Kidney (tissue), 14 donors: ENCODE measurements around the gene HLF. TPM values are rescaled to one million over a fixed set of nuclear protein-coding genes. Genes with fewer than 3 reads are reported as not detected.

ENCODE experiments used
- DNase-seq, 5 donors: peaks; one replicate each; pipeline ENCODE4 v3.0.0-alpha.2; 2013 to 2020
- FAIRE-seq: peaks from 2 replicates; lab custom pipeline; 2012; peaks lifted over from hg19 to GRCh38; lab: Jason Lieb, UNC
- H3K27ac ChIP-seq, 2 donors: one replicate each; pipeline ENCODE4 v1.7.0; 2013; ENCODE audit warnings: low read depth in 2 of 2, low read length in 2 of 2, inconsistent platforms in 1 of 2
- H3K27me3 ChIP-seq: one replicate; pipeline ENCODE4 v1.7.1; 2013; ENCODE audit warnings: low read length, inconsistent platforms; ENCODE audit not compliant: control insufficient read depth, insufficient read depth
- H3K36me3 ChIP-seq, 3 donors: one replicate each; pipeline versions ENCODE4 v1.7.0 to v1.7.1; 2013; ENCODE audit warnings: low read length in 3 of 3, control low read depth in 1 of 3, inconsistent platforms in 1 of 3; ENCODE audit not compliant: insufficient read depth in 3 of 3, control insufficient read depth in 2 of 3
- H3K4me1 ChIP-seq, 3 donors: one replicate each; pipeline versions ENCODE4 v1.7.0 to v1.7.1; 2013; ENCODE audit warnings: low read length in 3 of 3, inconsistent platforms in 1 of 3, low read depth in 1 of 3; ENCODE audit not compliant: control insufficient read depth in 2 of 3, insufficient read depth in 2 of 3
- H3K4me3 ChIP-seq, 3 donors: one replicate each; pipeline versions ENCODE4 v1.7.0 to v1.8.1; 2013; ENCODE audit warnings: low read length in 3 of 3, control low read depth in 1 of 3, inconsistent platforms in 1 of 3
- H3K9ac ChIP-seq, 3 donors: one replicate each; pipeline versions ENCODE4 v1.7.0 to v1.7.1; 2013; ENCODE audit warnings: low read length in 3 of 3, control low read depth in 1 of 3, inconsistent platforms in 1 of 3
- H3K9me3 ChIP-seq, 3 donors: one replicate each; pipeline versions ENCODE4 v1.7.0 to v1.7.1; 2013; ENCODE audit warnings: low read length in 3 of 3, control low read depth in 1 of 3, inconsistent platforms in 1 of 3; ENCODE audit not compliant: control insufficient read depth in 2 of 3, insufficient read depth in 1 of 3
- intact Hi-C: fragments of 100-400 bp; cut with DNase I; formaldehyde crosslinking; loops from one replicate; pipeline ENCODE4 v1.11.1; 2022
- polyA plus RNA-seq: library from polyadenylated mRNA; stranded (reverse); fragments of 350-450 nt; fragmentation: Illumina TruSeq; extraction: RNeasy Lipid Tissue Mini Kit (QIAGEN cat#74804); gene quantifications from one replicate; pipeline ENCODE4 v1.2.3, GENCODE V29; 2014; ENCODE audit warnings: low read depth, low replicate concordance; ENCODE audit not compliant: insufficient read depth
- total RNA-seq: library from RNA; stranded (reverse); fragmentation: NEBNext Ultra II Directional; extraction: Animal tissue kit (Norgen Biotek cat#: 25700); gene quantifications from one replicate; pipeline ENCODE4 v1.2.1, GENCODE V29; 2021
- TF ChIP-seq, protein P1 (sequence below): IDR thresholded peaks from 3 replicates; pipeline ENCODE4 v1.5.1; 2012; ENCODE audit warnings: mild to moderate bottlenecking, moderate library complexity, borderline replicate concordance; ENCODE audit not compliant: insufficient read depth; ENCODE audit errors: extremely low read depth
- donor health status: control.
- donor health status: control.
- donor health status: control.
- donor health status: control.
- donor health status: control.
- donor health status: DM: yes; HTN: yes; CAD: no.
- donor health status: Normal renal cell carcinoma (clear cell type).

The HLF gene
- total and polyA plus RNA-seq, 2 donors from 2014 or later: 9.1 to 38.4 TPM

GRCh38 chr17:55304171-55304859 is 39.6 kb downstream of the HLF start:
- Histone ChIP-seq H3K4me1 (peaks cover 0 to 10% (median 10%) of the 10 kb centered on the region in 3 donors), H3K9ac (no peak overlapping the region), H3K9me3 (no peaks in the 10 kb centered on the region), H3K27me3 (no peaks in the 10 kb centered on the region), H3K36me3 (no peaks in the 10 kb centered on the region), H3K4me3 (no peak overlapping the region), H3K27ac (no peak overlapping the region)
- DNase-seq: no peak
- TF ChIP-seq, protein P1, sequence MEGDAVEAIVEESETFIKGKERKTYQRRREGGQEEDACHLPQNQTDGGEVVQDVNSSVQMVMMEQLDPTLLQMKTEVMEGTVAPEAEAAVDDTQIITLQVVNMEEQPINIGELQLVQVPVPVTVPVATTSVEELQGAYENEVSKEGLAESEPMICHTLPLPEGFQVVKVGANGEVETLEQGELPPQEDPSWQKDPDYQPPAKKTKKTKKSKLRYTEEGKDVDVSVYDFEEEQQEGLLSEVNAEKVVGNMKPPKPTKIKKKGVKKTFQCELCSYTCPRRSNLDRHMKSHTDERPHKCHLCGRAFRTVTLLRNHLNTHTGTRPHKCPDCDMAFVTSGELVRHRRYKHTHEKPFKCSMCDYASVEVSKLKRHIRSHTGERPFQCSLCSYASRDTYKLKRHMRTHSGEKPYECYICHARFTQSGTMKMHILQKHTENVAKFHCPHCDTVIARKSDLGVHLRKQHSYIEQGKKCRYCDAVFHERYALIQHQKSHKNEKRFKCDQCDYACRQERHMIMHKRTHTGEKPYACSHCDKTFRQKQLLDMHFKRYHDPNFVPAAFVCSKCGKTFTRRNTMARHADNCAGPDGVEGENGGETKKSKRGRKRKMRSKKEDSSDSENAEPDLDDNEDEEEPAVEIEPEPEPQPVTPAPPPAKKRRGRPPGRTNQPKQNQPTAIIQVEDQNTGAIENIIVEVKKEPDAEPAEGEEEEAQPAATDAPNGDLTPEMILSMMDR: no peak
- intact Hi-C loops: no loop called here
- no peak for FAIRE-seq

DNA sequence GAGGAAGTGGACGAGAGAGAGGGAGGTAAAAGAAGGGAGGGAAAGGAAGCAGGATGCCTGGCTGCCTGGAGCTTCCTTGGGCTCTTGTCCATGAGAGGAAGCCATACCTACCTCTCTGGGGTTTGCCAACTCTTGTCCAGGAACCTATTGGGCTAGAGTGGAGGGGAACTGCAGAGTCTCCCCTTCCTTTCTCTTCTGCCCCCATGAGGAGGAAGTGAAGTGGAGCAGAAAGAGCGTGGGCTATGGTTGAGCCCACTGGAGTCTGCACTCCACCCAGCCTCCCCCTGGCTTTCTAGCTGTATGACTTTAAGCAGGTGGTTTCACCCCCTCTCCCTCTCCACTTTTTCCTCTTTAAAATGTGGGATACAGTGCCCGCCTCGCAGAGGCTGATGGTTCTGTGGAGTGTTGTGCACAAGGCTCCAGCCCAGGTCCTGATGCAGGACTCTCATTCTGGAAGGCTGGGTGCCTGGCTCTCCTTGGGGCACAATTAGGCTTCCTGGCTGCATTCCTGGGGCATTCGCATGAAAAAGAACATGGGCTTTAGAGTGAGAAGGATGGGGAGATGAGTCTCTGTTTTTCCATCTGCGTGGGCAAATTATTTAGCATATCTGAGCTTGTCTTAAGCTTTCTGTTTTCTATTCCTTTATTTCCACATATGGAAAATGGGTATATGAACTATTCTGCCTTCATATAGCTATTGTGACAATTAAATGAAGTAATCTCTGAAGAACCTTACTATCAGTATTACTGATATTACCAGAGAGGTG is 40.7 kb downstream of the HLF start:
- Histone ChIP-seq H3K9me3 (no peaks in the 10 kb centered on the region), H3K36me3 (no peaks in the 10 kb centered on the region), H3K4me3 (no peak overlapping the region), H3K27me3 (no peaks in the 10 kb centered on the region), H3K27ac (no peak overlapping the region), H3K9ac (no peak overlapping the region), H3K4me1 (peaks cover 0 to 10% (median 10%) of the 10 kb centered on the region in 3 donors)
- TF ChIP-seq, protein P1: no peak
- FAIRE-seq: no peak
- intact Hi-C loops: no loop called here
- no peak for DNase-seq

- no peak for FAIRE-seq
- H3K4me1 ChIP-seq: peaks cover 0 to 5% (median 0%) of the 10 kb centered on the region in 3 donors
Measured at GRCh38 chr17:55307879-55308278, 43.1 kb downstream of the HLF start.

More at GRCh38 chr17:55307879-55308278, 43.1 kb downstream of the HLF start:
- TF ChIP-seq, protein P1: no peak
- intact Hi-C loops: no loop called here
- no peak overlapping the region for H3K4me3 ChIP-seq
- no peak for DNase-seq
- no peaks in the 10 kb centered on the region for H3K36me3 ChIP-seq
- no peak overlapping the region for H3K9ac ChIP-seq
- H3K9me3 ChIP-seq: no peaks in the 10 kb centered on the region
- H3K27me3 ChIP-seq: no peaks in the 10 kb centered on the region
- H3K27ac ChIP-seq: no peak overlapping the region
